ENCODE data around the gene STH.

STH gene

DNA sequence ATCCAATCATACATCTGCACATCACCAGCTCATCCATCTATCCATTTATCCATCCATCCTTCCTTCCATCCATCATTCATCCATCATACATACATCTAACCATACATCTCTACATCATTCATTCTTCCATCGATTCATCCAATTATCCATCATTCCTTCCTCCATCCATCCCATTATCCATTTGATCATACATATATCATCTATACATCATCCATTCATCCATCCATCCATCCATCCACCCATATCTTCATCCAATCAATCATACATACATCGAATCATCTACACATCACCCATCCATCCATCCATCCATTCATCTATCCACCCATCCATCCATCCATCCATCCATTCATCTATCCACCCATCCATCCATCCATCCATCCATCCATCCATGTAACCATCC lies 29.3 kb upstream of the STH start:
- DNase-seq, result no peak

DNA sequence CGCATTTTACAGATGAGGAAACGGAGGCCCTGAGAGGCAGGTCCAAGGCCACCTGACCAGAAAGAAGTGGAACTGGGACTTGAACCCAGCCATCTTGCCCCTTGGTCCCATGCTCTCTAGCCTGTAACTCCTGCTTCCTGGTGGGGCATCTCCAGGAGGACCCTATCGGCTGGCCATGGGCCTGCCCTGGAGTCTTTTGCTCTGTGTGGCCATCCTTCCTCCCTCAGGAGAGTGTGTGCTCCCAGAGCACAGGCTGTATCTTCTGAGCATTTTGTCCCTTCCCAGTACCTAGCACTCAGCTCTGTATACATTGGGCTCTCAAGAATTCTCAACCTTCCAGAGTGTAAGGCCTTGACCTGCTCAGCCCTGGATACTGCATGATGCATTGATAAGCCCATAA lies 28.4 kb upstream of the STH start:
- DNase-seq, result no peak

GRCh38 chr17:45971698-45972141 lies 27.3 kb upstream of the STH start:
- DNase-seq, result no peak

GRCh38 chr17:45972531-45972930 lies 26.5 kb upstream of the STH start:
- DNase-seq, result no peak

DNA sequence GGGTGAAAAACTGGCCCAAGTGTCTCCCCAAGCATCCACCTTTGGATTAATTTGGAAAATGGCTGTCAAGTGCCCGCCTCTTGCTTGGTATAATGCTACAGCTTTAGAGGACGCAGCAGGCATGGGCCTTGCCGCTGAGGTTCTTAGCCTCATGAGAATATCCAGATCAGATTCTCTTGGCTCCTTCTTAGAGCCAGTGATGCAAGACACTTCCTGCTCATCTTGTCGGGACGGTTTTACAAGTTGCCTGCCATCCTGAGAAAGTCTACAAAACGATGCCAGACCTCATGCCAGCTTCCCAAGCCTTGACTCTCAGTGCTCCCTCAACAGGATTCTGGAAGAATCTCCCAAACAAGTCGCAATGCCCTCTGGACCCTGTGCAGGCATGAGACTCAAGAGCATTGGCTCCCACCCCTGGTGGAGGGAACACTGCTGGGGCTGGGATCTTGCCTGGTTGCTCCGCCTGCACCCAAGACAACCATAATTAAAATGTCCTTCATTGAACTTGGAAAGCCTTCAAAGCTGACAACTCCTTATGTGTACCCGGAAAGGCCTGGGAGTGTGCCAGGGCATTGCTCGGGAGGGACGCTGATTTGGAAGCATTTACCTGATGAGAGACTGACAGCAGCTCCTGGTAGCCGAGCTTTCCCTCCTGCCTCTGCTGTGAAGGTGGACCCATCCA lies 25.8 kb upstream of the STH start:
- DNase-seq, result peak; percentile 26

DNA sequence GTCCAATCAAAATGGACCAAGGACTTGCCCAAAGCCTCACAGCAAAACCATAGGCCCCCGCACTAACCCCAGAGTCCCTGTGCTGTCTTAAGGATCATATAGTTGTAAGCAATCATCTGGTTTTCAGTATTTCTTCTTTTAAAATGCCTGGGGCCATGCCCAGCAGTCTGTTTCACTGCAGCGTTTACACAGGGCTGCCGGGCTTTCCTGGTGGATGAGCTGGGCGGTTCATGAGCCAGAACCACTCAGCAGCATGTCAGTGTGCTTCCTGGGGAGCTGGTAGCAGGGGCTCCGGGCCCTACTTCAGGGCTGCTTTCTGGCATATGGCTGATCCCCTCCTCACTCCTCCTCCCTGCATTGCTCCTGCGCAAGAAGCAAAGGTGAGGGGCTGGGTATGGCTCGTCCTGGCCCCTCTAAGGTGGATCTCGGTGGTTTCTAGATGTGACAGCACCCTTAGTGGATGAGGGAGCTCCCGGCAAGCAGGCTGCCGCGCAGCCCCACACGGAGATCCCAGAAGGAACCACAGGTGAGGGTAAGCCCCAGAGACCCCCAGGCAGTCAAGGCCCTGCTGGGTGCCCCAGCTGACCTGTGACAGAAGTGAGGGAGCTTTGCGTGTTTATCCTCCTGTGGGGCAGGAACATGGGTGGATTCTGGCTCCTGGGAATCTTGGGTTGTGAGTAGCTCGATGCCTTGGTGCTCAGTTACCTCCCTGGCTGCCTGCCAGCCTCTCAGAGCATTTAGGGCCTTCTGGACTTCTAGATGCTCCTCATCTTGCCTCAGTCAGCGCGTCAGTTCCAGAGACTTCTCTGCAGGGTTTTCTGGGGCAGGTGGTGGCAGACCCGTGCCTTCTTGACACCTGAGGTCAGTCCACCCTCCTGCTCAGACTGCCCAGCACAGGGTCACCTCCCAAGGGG lies 24.8 kb upstream of the STH start:
- DNase-seq, result peak; percentile 52

- DNase-seq, result no peak
These were observed 24.0 kb upstream of the STH start for GRCh38 chr17:45974916-45975630.

DNA sequence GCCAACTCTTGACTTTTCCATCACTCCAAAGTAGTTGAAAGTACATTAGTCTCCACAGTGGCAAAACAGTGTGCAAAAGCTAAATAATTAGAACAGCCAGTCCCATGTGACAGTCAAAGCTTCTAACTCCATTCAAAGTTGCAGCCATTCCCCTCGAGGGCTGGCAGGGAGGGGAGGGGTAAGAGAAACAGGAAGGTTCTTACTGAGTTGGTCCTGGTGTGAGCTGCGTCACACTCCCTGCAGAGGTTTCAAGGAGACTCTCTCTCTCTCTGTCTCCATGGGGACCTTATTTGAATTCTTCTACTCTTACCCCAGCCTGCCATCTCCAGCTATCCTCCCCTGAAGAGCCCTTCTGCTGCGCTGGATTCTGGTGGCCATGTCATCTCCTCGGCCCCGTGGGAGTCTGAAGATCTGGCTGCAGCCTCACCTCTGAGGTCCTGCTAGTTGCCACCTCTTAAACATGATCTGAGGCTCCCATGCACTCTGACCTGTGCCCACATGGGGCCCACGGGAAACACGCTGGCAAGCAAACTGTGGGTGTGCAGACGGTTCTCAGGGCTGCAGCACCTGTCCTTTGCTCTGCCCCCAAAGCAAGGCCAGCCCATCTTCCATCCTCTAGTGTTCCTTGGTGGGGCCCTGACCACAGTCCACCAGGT lies 23.3 kb upstream of the STH start:
- DNase-seq, result no peak

- DNase-seq, result no peak
These were observed 22.7 kb upstream of the STH start for GRCh38 chr17:45976391-45976754.

DNA sequence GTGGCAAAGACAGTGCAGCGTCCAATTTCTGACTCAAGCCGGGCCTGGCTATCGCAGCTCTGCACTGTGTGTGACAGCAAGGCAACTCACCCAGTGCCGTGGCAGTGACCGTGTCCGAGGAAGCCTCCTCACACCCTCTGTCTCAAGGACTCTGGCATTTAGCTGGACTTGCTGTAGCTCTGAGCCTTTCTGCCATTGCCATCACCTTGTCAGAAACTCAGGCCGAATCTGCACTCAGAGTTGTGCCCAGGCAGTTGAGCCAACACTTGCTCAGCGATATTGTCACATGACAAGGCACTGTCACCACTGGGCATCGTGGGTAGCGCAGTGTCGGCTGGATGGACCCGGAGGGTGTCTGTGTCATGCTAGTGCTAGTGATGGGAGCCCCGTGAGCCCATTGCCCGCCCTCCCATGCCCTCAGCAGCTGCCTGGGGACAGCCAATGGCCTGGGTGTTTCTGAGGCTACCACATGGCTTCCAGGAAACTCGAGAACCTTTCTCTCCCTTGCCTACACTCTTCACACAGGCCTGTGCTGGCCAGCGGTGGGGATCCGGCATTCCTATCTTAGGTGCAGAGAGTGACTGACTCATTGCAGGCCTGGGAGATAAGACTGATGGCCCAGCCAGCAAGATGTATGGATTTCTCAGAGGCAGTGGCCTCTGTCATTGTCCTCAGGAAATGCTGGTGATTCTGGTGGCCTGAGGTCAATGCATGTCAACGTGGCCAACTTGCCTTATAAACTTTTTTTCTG lies 22.1 kb upstream of the STH start:
- DNase-seq, result no peak

GRCh38 chr17:45977506-45977824 lies 21.6 kb upstream of the STH start:
- DNase-seq, result no peak

DNA sequence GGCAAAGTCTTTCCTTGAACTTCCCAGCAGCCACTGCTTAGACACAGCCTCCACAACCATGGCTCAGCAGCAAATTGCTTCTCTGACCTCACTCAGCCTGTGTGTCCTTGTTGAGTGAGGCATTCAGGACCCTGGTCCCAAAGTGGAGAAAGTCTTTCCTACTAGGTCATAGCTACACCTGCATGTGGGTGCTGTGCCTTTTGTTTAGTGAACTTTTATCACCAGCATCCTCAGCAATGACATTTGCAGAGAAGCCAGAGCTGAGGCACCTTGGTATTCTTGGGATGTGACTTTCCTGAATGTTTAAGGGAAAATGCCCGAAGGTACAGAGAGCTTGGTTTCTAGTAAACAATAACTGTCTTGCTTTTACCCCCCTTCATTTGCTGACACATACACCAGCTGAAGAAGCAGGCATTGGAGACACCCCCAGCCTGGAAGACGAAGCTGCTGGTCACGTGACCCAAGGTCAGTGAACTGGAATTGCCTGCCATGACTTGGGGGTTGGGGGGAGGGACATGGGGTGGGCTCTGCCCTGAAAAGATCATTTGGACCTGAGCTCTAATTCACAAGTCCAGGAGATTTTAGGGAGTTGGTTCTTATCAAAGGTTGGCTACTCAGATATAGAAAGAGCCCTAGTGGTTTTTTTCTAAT lies 20.9 kb upstream of the STH start:
- DNase-seq, result no peak

DNA sequence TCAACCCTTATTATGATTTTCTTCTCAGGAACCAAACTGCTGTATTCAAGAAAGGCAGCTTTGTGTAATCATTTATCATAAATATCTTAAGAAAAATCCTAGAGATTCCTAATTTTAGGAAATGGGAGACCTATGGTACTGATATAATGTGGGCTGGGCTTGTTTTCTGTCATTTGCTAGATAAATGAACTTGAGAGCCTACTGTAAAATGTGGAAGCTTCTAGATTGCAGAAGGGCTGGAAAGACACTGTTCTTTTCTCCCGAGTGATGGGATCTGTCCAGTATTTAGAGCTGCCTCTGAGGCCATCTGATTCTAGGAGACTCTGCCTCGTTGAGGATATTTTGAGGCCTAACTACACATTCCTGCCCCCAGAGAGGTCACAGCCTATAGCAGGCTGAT lies 19.9 kb upstream of the STH start:
- no peak for DNase-seq

DNA sequence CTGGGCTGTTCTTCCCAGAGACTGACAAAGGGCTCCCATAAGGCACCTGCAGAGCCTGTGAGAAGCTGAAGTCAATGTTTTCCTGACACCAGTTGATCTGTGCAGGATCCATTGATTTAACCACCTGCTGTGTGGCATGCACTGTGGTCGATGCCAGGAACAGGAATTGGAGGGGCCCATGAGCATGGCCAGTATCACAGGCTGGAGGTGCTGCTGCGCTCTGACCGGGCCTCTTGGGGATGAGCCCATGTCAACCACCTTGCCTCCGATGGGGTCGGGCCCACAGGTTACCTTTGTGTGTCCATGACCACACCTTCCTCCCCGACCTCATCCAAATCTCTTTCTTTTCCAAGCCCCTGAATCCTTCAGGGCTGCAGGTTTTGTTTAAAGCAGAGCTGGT lies 18.2 kb upstream of the STH start:
- DNase-seq, result no peak

- DNase-seq, result no peak
These were observed 17.7 kb upstream of the STH start for GRCh38 chr17:45981306-45981705.

DNA sequence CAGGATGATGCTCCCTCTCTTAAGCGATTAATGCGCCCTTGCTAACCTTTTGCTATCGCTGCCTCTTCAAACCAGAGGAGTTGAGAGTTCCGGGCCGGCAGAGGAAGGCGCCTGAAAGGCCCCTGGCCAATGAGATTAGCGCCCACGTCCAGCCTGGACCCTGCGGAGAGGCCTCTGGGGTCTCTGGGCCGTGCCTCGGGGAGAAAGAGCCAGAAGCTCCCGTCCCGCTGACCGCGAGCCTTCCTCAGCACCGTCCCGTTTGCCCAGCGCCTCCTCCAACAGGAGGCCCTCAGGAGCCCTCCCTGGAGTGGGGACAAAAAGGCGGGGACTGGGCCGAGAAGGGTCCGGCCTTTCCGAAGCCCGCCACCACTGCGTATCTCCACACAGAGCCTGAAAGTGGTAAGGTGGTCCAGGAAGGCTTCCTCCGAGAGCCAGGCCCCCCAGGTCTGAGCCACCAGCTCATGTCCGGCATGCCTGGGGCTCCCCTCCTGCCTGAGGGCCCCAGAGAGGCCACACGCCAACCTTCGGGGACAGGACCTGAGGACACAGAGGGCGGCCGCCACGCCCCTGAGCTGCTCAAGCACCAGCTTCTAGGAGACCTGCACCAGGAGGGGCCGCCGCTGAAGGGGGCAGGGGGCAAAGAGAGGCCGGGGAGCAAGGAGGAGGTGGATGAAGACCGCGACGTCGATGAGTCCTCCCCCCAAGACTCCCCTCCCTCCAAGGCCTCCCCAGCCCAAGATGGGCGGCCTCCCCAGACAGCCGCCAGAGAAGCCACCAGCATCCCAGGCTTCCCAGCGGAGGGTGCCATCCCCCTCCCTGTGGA lies 16.0 kb upstream of the STH start:
- DNase-seq, result no peak

GRCh38 chr17:45983614-45984310 lies 15.3 kb upstream of the STH start:
- no peak for DNase-seq

DNA sequence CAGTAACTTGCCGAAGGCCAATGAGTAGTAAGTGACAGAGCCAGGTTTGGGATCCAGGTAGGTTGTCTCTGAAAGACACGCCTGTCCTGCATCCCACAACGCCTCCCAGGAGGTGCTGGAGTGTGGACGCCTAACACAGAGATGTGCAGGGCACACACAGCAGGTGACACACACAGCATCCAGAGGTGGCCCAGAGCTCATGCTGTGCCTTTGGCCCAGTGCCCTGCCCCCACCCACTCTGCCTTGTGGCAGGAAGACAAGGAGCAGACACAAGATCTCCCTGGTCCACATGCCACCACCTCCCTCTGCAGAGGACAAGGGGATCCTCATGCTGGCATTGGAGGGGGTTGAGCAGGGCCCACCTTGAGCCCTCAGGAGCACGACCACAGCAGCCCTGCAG lies 14.7 kb upstream of the STH start:
- DNase-seq, result peak; percentile 21

GRCh38 chr17:45985447-45985846 lies 13.6 kb upstream of the STH start:
- DNase-seq, result no peak

DNA sequence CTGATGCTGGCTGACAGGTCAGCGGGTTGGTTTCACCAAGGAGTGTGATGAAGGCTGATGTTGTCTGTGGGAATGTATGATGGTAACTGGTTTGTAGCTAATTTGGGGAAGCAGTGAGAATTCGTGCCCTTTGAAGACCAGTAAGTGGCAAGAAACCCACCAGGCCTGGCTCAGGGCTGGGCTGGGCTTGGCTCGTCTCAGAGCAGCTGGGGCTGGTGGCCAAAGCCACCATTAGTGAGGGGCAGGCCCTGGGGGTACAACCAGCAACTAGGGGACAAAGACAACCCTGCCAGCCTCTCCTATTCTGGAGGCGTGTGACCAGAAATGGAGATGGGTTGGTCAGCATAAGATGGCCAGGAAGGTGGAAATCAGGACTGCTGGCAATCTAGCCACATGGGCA lies 13.0 kb upstream of the STH start:
- no peak for DNase-seq

DNA sequence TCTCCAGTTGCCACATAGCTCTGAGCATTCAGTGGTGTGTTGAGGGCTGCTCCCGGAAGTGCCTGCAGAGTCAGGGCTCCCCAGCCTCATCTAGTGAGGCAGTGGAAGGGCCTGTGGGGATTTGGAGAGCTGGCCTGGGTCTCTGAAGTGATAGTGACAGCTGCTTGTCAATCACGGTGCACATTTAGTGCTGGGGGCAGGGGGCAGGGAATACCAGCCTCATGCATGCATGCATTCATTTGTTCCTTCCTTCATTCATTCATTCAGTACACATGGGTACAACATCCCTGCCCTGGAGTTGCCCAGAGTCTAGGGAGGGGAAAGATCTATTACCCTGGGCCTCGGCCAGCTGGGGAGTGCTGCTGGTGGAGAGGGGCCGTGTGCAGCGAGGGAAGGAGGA lies 11.3 kb upstream of the STH start:
- DNase-seq, result no peak

Measured in NCI-H69 (cell line).